Breast epithelium (tissue), 4 donors: ENCODE results near the gene ADAM12. TPM values are rescaled to one million over a fixed set of nuclear protein-coding genes. Genes with fewer than 3 reads are reported as not detected.

Source experiments
- DNase-seq, 2 donors: peaks; one replicate each; pipeline ENCODE4 v3.0.0-alpha.2; 2019; ENCODE audit warnings: low spot score in 2 of 2
- H3K27ac ChIP-seq, 2 donors: fragments of 200-600 bp; sonication (generic) in 1 of 2; one replicate each; pipeline ENCODE4 v1.5.1; 2016 to 2019; ENCODE audit warnings: mild to moderate bottlenecking in 1 of 2
- H3K27me3 ChIP-seq, 2 donors: fragments of 200-600 bp; sonication (generic) in 1 of 2; one replicate each; pipeline versions ENCODE4 v1.5.1 to v1.6.0; 2017 to 2019; ENCODE audit warnings: control low read depth in 1 of 2, mild to moderate bottlenecking in 1 of 2
- H3K36me3 ChIP-seq: fragments of 200-600 bp; one replicate; pipeline ENCODE4 v1.5.1; 2019
- H3K4me1 ChIP-seq, 2 donors: fragments of 200-600 bp; sonication (generic); one replicate each; pipeline ENCODE4 v1.5.1; 2016 to 2019; ENCODE audit warnings: control low read depth in 1 of 2
- H3K4me3 ChIP-seq, 3 donors: fragments of 200-600 bp; sonication (generic); 1 replicate in 2 of 3; 2 replicates in 1 of 3; pipeline ENCODE4 v1.5.1; 2016 to 2019; ENCODE audit warnings: mild to moderate bottlenecking in 3 of 3, moderate library complexity in 2 of 3
- H3K9me3 ChIP-seq, 2 donors: fragments of 200-600 bp; sonication (generic) in 1 of 2; one replicate each; pipeline ENCODE4 v1.5.1; 2016 to 2019; ENCODE audit warnings: control low read depth in 1 of 2
- POLR2A ChIP-seq: fragments of 450-650 bp; IDR thresholded peaks from one replicate; pipeline ENCODE4 v1.6.1; 2016; ENCODE audit warnings: antibody characterized with exemption, mild to moderate bottlenecking, moderate library complexity
- POLR2AphosphoS5 ChIP-seq, 3 donors: sonication (generic); formaldehyde crosslinking; IDR thresholded peaks; one replicate each; pipeline ENCODE4 v1.6.1; 2017; ENCODE audit warnings: antibody characterized with exemption in 3 of 3
- intact Hi-C: fragments of 100-400 bp; cut with DNase I; formaldehyde crosslinking; loops from one replicate; pipeline ENCODE4 v1.15.1; 2023; ENCODE audit warnings: low total_unique reads
- total RNA-seq, 3 donors: library from RNA; depleted of rRNA; stranded (reverse); fragments of >200 nt; gene quantifications; one replicate each; pipeline ENCODE4 v1.1.0, GENCODE V29; 2016
- TF ChIP-seq, protein P1 (sequence below), 3 donors: fragments of 450-650 bp; IDR thresholded peaks; one replicate each; pipeline ENCODE4 v1.5.1; 2016 to 2017; ENCODE audit warnings: antibody characterized with exemption in 3 of 3, mild to moderate bottlenecking in 3 of 3, moderate library complexity in 3 of 3

ADAM12 gene
- total RNA-seq, 3 donors from 2014 or later: 8.6 to 16.4 (median 13.9) TPM

- Histone ChIP-seq H3K27ac (peak overlapping the region in 1 of 2 donors; percentile 36), H3K4me1 (no peaks in the 10 kb centered on the region), H3K4me3 (no peak overlapping the region), H3K9me3 (no peaks in the 10 kb centered on the region), H3K36me3 (no peaks in the 10 kb centered on the region), H3K27me3 (no peaks in the 10 kb centered on the region)
- intact Hi-C loops: no loop called here
- DNase-seq: no peak
- TF ChIP-seq POLR2AphosphoS5 (IDR thresholded peaks at IDR 0.05) (no peak), POLR2A (no peak)
- TF ChIP-seq, protein P1, sequence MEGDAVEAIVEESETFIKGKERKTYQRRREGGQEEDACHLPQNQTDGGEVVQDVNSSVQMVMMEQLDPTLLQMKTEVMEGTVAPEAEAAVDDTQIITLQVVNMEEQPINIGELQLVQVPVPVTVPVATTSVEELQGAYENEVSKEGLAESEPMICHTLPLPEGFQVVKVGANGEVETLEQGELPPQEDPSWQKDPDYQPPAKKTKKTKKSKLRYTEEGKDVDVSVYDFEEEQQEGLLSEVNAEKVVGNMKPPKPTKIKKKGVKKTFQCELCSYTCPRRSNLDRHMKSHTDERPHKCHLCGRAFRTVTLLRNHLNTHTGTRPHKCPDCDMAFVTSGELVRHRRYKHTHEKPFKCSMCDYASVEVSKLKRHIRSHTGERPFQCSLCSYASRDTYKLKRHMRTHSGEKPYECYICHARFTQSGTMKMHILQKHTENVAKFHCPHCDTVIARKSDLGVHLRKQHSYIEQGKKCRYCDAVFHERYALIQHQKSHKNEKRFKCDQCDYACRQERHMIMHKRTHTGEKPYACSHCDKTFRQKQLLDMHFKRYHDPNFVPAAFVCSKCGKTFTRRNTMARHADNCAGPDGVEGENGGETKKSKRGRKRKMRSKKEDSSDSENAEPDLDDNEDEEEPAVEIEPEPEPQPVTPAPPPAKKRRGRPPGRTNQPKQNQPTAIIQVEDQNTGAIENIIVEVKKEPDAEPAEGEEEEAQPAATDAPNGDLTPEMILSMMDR (IDR thresholded peaks at IDR 0.05): no peak
Observed at GRCh38 chr10:125983656-125984055, 404.6 kb downstream of the ADAM12 start.

DNA sequence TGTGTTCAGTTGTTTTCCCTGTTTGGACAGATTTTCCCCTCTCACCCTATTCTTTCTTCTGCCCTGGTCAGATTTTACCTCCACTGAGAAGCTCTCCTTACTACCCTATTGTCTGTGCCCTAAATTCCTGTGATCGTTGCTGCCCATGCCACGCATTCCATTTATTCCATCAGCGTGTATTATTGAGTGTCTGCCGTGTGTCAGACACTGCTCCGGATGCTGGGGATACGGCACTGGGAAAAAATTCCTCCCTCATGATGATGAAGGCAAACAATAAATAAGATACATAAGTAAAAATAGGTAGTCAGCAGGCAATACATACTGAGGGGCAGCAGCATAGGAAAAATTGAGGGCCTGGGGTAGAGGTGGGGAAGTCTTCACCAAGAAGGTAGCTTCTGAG is 405.1 kb downstream of the ADAM12 start:
- intact Hi-C loops: no loop called here
- H3K9me3 ChIP-seq: no peaks in the 10 kb centered on the region
- H3K36me3 ChIP-seq: no peaks in the 10 kb centered on the region
- no peak overlapping the region for H3K27ac ChIP-seq
- no peaks in the 10 kb centered on the region for H3K4me1 ChIP-seq
- TF ChIP-seq POLR2A (no peak), POLR2AphosphoS5 (IDR thresholded peaks at IDR 0.05) (no peak)
- TF ChIP-seq, protein P1 (IDR thresholded peaks at IDR 0.05): no peak
- no peaks in the 10 kb centered on the region for H3K27me3 ChIP-seq
- H3K4me3 ChIP-seq: no peak overlapping the region
- no peak for DNase-seq

- H3K36me3 ChIP-seq: no peaks in the 10 kb centered on the region
- no peak for DNase-seq
- no peak overlapping the region for H3K4me3 ChIP-seq
- no peak overlapping the region for H3K27ac ChIP-seq
- no peak for TF ChIP-seq POLR2A
- TF ChIP-seq, protein P1 (IDR thresholded peaks at IDR 0.05): peak; percentile 54 to 80 (median 78)
- H3K9me3 ChIP-seq: no peaks in the 10 kb centered on the region
- intact Hi-C loops: no loop called here
- H3K27me3 ChIP-seq: no peaks in the 10 kb centered on the region
- no peaks in the 10 kb centered on the region for H3K4me1 ChIP-seq
Observed at GRCh38 chr10:125982260-125982948, 405.9 kb downstream of the ADAM12 start.

DNA sequence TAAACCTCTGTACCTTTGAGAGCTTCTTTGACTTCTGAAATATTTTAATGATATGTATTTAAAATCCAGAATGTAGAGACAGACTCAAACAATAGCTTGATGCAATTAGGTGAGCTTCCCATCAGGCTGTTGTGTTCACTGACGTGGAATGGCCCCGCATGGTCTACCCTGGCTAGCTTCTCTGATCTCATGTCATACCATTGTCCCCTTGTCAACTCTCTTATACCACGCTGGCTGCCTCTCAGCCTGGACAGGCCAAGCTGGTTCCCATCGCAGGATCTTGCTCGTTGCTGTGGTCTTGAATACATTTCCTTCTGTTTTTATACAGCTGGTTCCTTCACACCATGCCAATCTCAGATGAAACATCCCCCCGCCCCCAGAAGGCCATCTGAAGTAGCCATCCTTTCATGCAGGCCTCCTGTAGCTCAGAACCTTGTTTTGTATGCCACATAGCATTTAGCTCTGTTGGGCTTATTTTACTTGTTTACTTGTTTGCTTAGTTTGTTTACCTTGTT is 407.7 kb downstream of the ADAM12 start:
- TF ChIP-seq POLR2AphosphoS5 (IDR thresholded peaks at IDR 0.05) (no peak), POLR2A (no peak)
- TF ChIP-seq, protein P1 (IDR thresholded peaks at IDR 0.05): no peak
- intact Hi-C loops: no loop called here
- DNase-seq: no peak

DNA sequence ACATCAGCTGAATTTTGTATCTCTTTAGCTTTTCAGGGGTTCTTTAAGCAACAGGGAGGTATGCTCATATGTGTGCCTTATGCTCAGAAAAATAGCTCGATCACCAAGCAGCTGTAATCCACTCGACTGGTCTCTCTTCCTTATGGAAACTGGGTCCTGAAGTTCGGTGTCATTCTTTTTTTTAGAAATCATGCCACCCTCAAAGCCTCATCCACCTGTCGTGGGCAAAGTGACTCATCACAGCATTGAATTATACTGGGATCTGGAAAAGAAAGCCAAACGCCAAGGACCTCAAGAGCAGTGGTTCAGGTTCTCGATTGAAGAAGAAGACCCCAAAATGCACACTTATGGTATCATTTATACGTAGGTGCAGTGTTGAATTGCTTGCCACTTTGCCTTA is 408.3 kb downstream of the ADAM12 start:
- H3K4me3 ChIP-seq: no peak overlapping the region
- no peak overlapping the region for H3K27ac ChIP-seq
- no peaks in the 10 kb centered on the region for H3K4me1 ChIP-seq
- H3K27me3 ChIP-seq: no peaks in the 10 kb centered on the region
- intact Hi-C loops: no loop called here
- H3K36me3 ChIP-seq: no peaks in the 10 kb centered on the region
- no peaks in the 10 kb centered on the region for H3K9me3 ChIP-seq
- TF ChIP-seq POLR2A: no peak
- TF ChIP-seq, protein P1 (IDR thresholded peaks at IDR 0.05): no peak
- TF ChIP-seq POLR2AphosphoS5 (IDR thresholded peaks at IDR 0.05): no peak
- no peak for DNase-seq

More for the DNA sequence above, 407.7 kb downstream of the ADAM12 start:
- Histone ChIP-seq H3K9me3 (no peaks in the 10 kb centered on the region), H3K4me3 (no peak overlapping the region), H3K36me3 (no peaks in the 10 kb centered on the region), H3K27me3 (no peaks in the 10 kb centered on the region), H3K4me1 (no peaks in the 10 kb centered on the region), H3K27ac (no peak overlapping the region)
